NCI-H2171 treated with DMSO at 0.1 percent for 48 hours (cell line): ENCODE results near the gene TMEM121B.

Experiments
- DNase-seq: peaks from one replicate; lab custom pipeline; 2025; lab: John Stamatoyannopoulos, UW

TMEM121B gene

GRCh38 chr22:17087498-17088131, 33.5 kb downstream of the TMEM121B start:
- no peak for DNase-seq

GRCh38 chr22:17086788-17087497, 34.2 kb downstream of the TMEM121B start:
- no peak for DNase-seq

- DNase-seq, result no peak
Observed at GRCh38 chr22:17086296-17086695, 34.9 kb downstream of the TMEM121B start.

GRCh38 chr22:17085277-17086181, 35.6 kb downstream of the TMEM121B start:
- DNase-seq, result no peak

- peak; percentile 93 for DNase-seq
Observed at GRCh38 chr22:17084554-17085276, 36.4 kb downstream of the TMEM121B start, which contains the start of gene IL17RA. Gene IL17RA (plus strand): TSS chr22:17085000. CDS start chr22:17085092, 92 bp downstream.

- DNase-seq, result no peak
Observed at GRCh38 chr22:17083811-17084441, 37.2 kb downstream of the TMEM121B start.

- DNase-seq, result no peak
Observed at GRCh38 chr22:17083255-17083654, 37.9 kb downstream of the TMEM121B start.

- no peak for DNase-seq
Observed at GRCh38 chr22:17079572-17079971, 41.6 kb downstream of the TMEM121B start.

GRCh38 chr22:17077255-17077654, 43.9 kb downstream of the TMEM121B start:
- no peak for DNase-seq

- no peak for DNase-seq
Observed at GRCh38 chr22:17074648-17075002, 46.5 kb downstream of the TMEM121B start.

GRCh38 chr22:17072877-17073276, 48.3 kb downstream of the TMEM121B start:
- DNase-seq, result no peak
